Brain microvascular endothelial cell (primary cell): ENCODE measurements around the gene ANKRD65.
A peak's percentile ranks its signal among the peaks of the same experiment; 100 is the strongest.

Source experiments
- DNase-seq: peaks from one replicate; pipeline ENCODE4 v3.0.0-alpha.2; 2020
- H3K27ac ChIP-seq: fragments of 250-450 bp; sonication (Bioruptor Pico); 2 replicates; pipeline ENCODE4 v1.5.1; 2020; ENCODE audit warnings: mild to moderate bottlenecking, moderate library complexity
- H3K27me3 ChIP-seq: fragments of 250-450 bp; sonication (Bioruptor Pico); replicated peaks from 2 replicates; pipeline ENCODE4 v1.5.1; 2020; ENCODE audit warnings: mild to moderate bottlenecking
- H3K36me3 ChIP-seq: fragments of 250-450 bp; sonication (Bioruptor Pico); replicated peaks from 2 replicates; pipeline ENCODE4 v1.5.1; 2020; ENCODE audit warnings: mild to moderate bottlenecking
- H3K4me3 ChIP-seq: 2 replicates; pipeline ENCODE4 v1.5.1; 2011; ENCODE audit warnings: low read depth, mild to moderate bottlenecking, control low read depth, low read length, moderate library complexity
- in situ Hi-C: cut with HindIII; loops from 2 replicates; pipeline ENCODE4 v1.10.0; 2017; ENCODE audit warnings: low sequenced_read_pairs, low pct_ligation_motif_present
- TF ChIP-seq, protein P1 (sequence below): IDR thresholded peaks from 2 replicates; pipeline ENCODE4 v1.5.1; 2011; ENCODE audit warnings: low read depth, mild to moderate bottlenecking, moderate library complexity, low read length, control low read depth, inconsistent platforms; ENCODE audit errors: missing control alignments

The ANKRD65 gene

GRCh38 chr1:1374589-1374928 lies 46.5 kb downstream of the ANKRD65 start:
- in situ Hi-C loops, result no loop called here
- peaks cover 11% of the 10 kb centered on the region for H3K36me3 ChIP-seq
- DNase-seq, result no peak
- TF ChIP-seq, protein P1, sequence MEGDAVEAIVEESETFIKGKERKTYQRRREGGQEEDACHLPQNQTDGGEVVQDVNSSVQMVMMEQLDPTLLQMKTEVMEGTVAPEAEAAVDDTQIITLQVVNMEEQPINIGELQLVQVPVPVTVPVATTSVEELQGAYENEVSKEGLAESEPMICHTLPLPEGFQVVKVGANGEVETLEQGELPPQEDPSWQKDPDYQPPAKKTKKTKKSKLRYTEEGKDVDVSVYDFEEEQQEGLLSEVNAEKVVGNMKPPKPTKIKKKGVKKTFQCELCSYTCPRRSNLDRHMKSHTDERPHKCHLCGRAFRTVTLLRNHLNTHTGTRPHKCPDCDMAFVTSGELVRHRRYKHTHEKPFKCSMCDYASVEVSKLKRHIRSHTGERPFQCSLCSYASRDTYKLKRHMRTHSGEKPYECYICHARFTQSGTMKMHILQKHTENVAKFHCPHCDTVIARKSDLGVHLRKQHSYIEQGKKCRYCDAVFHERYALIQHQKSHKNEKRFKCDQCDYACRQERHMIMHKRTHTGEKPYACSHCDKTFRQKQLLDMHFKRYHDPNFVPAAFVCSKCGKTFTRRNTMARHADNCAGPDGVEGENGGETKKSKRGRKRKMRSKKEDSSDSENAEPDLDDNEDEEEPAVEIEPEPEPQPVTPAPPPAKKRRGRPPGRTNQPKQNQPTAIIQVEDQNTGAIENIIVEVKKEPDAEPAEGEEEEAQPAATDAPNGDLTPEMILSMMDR, result no peak
- H3K4me3 ChIP-seq, result peak overlapping the region; percentile 89
- peak overlapping the region; percentile 89 for H3K27ac ChIP-seq
- no peaks in the 10 kb centered on the region for H3K27me3 ChIP-seq

DNA sequence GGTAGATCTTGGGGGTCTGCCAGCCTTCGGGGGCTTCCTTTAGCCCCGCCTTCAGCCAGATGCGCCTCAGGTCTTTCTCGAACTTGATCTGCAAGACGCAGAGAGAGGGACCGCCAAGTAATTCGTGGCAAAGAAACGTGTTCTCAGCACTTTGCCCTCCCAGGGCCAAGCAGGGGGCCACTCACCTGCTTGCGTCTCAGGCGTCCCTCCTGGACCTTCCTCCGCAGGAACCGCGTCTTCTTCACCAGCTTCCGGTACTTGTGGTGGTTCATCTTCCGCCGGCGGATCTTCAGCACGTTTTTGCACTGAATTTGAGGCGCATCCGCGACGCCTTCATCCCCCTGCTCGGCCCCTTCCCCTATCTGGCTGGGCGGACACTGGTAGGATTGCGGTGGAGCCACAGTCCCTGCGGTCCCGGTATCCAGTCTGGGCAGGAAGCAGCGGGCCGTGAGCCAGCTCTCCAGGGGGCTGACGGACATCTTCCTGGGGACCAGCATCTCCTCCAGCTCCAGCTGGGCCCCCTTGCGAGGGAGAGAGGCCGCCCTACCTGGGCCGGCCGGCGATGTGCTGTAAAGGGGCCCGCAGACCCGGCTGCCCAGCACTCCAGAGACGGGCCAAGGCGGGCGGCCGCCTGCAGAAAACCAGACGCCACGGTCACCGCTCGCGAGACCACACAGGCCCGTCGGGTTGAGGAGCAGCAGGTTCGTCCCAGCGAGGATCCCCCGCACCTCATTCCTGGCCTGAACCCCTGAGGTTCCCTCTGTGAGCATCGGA lies 47.1 kb downstream of the ANKRD65 start:
- H3K27me3 ChIP-seq, result no peaks in the 10 kb centered on the region
- in situ Hi-C loops, result no loop called here
- H3K27ac ChIP-seq, result peak overlapping the region; percentile 89
- peak overlapping the region; percentile 89 for H3K4me3 ChIP-seq
- no peak for DNase-seq
- TF ChIP-seq, protein P1, result no peak
- peaks cover 11% of the 10 kb centered on the region for H3K36me3 ChIP-seq

- H3K27me3 ChIP-seq, result no peaks in the 10 kb centered on the region
- in situ Hi-C loops, result no loop called here
- peaks cover 11% of the 10 kb centered on the region for H3K36me3 ChIP-seq
- no peak overlapping the region for H3K27ac ChIP-seq
- no peak for DNase-seq
- no peak overlapping the region for H3K4me3 ChIP-seq
- TF ChIP-seq, protein P1, result no peak
These were observed 47.8 kb downstream of the ANKRD65 start for GRCh38 chr1:1373051-1373814.

DNA sequence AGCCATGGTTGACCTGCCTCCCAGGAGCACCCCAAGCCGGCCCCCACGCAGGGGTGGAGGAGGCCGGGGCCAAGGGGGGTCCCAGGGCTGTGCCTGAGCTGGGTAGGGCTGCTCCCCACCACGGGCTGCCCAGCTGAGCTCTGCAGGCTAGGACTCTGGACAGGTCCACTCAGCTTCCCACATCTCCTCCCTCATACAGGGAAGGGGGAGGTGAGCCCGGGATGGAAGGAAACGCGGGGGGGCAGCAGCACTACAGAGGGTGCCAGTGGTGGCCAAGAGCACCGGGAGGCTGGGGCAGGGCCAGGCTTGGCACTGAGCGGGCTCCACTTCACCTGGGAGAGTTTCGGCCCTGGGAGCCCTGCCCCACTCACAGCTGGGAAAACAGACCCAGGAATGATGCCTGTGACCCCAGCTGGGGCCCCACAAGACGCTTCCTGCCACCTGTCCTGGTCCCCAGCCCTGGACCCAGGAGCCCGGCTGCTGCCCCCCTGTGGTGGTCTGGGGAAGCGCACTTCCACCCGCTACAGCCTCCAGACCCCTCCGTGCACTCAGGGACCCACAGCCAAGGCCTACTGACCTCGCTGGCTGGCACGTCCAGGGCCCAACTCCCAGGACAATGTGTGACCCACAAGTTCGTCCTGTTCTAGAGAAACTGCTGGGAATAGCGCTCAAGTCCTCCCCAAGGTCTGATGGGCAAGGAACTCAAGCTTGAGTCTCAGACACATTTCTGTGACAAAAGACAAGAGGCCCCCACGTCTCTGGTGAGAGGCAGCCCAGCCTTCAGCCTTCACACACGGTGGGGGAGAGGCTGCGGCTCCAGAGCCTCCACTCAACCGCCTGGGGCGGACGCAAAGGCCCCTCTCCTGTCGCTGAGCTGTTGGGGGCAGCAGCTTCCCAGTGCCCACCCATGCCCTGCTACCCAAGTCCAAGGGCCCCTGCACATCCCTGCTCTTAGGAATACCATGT lies 49.0 kb downstream of the ANKRD65 start:
- no peak for DNase-seq
- in situ Hi-C loops, result no loop called here
- TF ChIP-seq, protein P1, result peak; percentile 96
- no peak overlapping the region for H3K27ac ChIP-seq
- peaks cover 11% of the 10 kb centered on the region for H3K36me3 ChIP-seq
- no peaks in the 10 kb centered on the region for H3K27me3 ChIP-seq
- no peak overlapping the region for H3K4me3 ChIP-seq

DNA sequence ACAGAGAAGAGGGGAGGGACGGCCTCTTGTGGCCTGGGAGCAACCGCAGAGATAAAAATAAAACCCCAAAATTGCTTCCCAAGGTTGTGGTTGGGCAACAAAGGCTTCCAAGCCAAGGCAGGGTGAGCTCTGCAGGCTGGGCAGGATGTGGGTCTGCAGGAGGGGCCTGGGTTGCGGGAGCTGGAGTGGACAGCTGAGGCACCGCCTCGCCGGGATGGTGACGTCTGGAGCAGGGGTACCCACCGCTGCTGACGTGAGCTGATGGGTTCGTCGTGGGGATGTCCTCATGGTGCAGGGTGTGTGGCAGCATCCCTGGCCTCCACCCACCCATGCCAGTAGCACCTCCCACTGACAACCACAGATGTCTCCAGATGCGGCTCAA lies 49.7 kb downstream of the ANKRD65 start:
- Histone ChIP-seq H3K36me3 (peaks cover 11% of the 10 kb centered on the region), H3K27me3 (no peaks in the 10 kb centered on the region), H3K27ac (no peak overlapping the region), H3K4me3 (no peak overlapping the region)
- TF ChIP-seq, protein P1, result no peak
- no peak for DNase-seq
- in situ Hi-C loops, result no loop called here
